Measurements from ENCODE around the gene LIPH.

LIPH gene

DNA sequence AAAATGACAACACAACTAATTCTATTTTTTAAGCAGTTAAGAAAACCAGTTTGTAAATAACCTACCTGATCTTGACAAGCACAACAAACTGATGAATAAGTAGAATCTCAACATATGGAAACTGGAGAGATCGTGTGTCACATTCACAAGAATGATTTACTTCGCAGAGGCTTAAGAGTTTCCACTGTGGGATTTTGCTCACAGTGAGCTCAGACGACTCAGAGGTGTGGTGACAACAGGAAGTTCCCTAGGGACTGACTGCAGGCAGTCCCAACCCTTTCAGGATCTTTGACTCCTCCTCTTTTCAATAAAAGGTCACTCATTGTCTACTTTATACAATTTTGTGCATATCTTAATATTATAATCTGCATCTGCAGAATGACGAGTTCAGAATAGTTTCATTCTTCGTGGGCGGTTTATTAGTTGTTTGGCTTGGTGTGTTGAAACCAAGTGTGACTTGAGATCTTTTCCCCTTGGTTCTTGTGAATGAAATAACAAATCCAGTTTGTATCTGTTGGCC, at the start of gene LIPH:
Gene LIPH, minus strand, starts transcription at position 231 of the 520 bp plus-strand sequence. Its CDS starts 117 bp downstream, at position 114.
- no peaks in the 10 kb centered on the region for H3K9me3 ChIP-seq
- H3K4me3 ChIP-seq (ENCODE audit: low read depth in 1 of 2, low read length in 1 of 2), result no peak within 1 kb of the TSS
- H3K27me3 ChIP-seq, result no peaks in the 10 kb centered on the region
- no peaks in the 10 kb centered on the region for H3K36me3 ChIP-seq
- TF ChIP-seq CTCF (IDR thresholded peaks at IDR 0.05), result no peak
- no peak within 1 kb of the TSS for H3K27ac ChIP-seq
- H3K4me1 ChIP-seq (ENCODE audit: control insufficient read depth in 1 of 2, insufficient read depth in 1 of 2, low read depth in 1 of 2, low read length in 1 of 2), result no peaks in the 10 kb centered on the region

DNA sequence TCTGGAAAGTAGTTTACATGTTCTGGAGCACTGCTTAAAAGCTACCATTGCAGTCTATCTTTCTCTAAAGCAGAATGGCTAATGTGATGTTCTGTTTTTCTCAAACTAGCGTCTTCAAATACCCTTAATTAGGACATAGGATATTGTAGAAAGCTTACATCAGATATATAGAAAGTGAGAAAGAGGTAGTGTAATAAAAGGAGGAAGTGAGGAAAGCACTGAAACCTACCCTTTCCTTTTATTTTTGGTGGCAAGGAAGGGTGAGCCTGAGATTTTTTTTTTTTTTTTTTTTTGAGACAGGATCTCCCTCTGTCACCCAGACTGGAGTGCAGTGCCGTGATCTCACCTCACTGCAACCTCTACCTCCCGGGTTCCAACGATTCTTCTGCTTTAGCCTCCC, 43.1 kb upstream of the LIPH start:
- Histone ChIP-seq H3K27ac (peak overlapping the region; percentile 84), H3K9me3 (no peaks in the 10 kb centered on the region), H3K4me1 (ENCODE audit: control insufficient read depth in 1 of 2, insufficient read depth in 1 of 2, low read depth in 1 of 2, low read length in 1 of 2) (peaks cover 25 to 27% of the 10 kb centered on the region in 2 experiments), H3K36me3 (peaks cover 43% of the 10 kb centered on the region), H3K27me3 (no peaks in the 10 kb centered on the region), H3K4me3 (ENCODE audit: low read depth in 1 of 2, low read length in 1 of 2) (peak overlapping the region in 1 of 2 experiments; percentile 25)
- TF ChIP-seq CTCF (IDR thresholded peaks at IDR 0.05), result no peak

DNA sequence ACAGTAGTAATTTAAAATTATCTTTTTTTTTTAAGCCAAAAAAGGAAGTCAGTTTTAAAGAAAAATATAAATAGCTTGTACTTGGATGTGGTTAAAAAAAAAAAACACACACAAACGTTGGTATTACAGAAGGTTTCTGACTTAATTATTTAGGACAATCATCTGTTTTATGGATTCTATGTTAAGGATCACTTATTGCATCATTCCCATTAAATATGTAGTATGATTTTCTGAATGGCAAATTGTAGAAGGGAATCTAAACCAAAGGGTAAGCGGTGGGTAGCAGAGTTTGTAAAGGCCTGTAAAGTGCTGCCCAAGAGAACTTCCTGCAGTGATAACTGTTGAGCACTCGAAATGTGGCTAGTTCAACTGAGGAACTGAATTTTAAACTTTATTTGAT, 41.7 kb upstream of the LIPH start:
- no peaks in the 10 kb centered on the region for H3K27me3 ChIP-seq
- H3K36me3 ChIP-seq, result peaks cover 35% of the 10 kb centered on the region
- no peaks in the 10 kb centered on the region for H3K9me3 ChIP-seq
- H3K4me1 ChIP-seq (ENCODE audit: control insufficient read depth in 1 of 2, insufficient read depth in 1 of 2, low read depth in 1 of 2, low read length in 1 of 2), result peaks cover 25 to 27% of the 10 kb centered on the region in 2 experiments
- H3K4me3 ChIP-seq (ENCODE audit: low read depth in 1 of 2, low read length in 1 of 2), result no peak overlapping the region
- peak overlapping the region; percentile 84 for H3K27ac ChIP-seq
- no peak for TF ChIP-seq CTCF (IDR thresholded peaks at IDR 0.05)

- no peak for TF ChIP-seq CTCF (IDR thresholded peaks at IDR 0.05)
- Histone ChIP-seq H3K36me3 (peaks cover 12% of the 10 kb centered on the region), H3K4me3 (ENCODE audit: low read depth in 1 of 2, low read length in 1 of 2) (peak overlapping the region; percentile 88 to 95), H3K9me3 (no peaks in the 10 kb centered on the region), H3K4me1 (ENCODE audit: control insufficient read depth in 1 of 2, insufficient read depth in 1 of 2, low read depth in 1 of 2, low read length in 1 of 2) (peaks cover 18 to 24% of the 10 kb centered on the region in 2 experiments), H3K27me3 (no peaks in the 10 kb centered on the region), H3K27ac (peak overlapping the region; percentile 97)
These were observed 34.3 kb upstream of the LIPH start for GRCh38 chr3:185586686-185587039.

DNA sequence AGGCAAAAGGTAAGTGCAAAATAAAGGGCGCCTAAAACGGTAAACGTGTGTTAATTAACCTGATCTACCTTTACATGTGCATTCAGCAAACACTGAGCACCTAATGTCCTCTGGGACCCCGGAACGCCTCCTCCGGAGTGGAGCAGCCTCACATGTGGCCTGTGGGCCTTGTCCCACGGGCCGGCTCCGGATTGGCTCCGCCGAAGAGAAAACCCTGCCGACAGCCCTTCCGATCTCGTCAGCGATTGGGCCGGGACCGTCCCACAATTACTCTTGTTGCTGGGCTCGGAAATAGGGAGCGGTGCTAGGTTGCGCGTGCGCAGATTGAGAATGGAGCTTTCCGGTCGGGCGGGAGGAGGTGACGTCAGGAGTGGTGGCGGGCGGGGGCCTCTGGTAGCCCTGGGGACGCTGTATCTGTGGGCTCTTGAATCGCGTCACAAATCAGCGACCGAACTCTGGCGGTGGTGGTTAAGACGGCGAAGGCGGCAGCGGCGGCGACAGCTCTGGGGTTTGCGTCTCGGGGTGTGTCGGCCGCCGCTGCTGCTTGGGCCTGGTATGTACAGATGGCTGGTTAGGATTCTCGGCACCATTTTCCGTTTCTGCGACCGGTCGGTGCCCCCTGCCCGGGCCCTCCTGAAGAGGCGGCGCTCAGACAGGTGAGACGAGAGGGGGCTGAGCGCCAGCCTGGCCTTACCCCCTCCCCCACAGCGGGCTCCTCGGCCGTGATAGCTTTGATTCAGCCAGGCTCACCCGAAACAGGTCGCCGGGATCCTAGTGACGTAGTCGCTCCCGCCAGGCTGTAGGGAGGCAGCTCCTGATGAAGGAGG, 33.7 kb upstream of the LIPH start, which contains the start of gene SENP2:
Gene SENP2, plus strand, starts transcription at position 437 of the 827 bp plus-strand sequence. Its CDS starts 119 bp downstream, at position 556.
- TF ChIP-seq CTCF (IDR thresholded peaks at IDR 0.05), result peak; percentile 38
- peaks cover 18 to 24% of the 10 kb centered on the region in 2 experiments for H3K4me1 ChIP-seq (ENCODE audit: control insufficient read depth in 1 of 2, insufficient read depth in 1 of 2, low read depth in 1 of 2, low read length in 1 of 2)
- peak within 1 kb of the TSS; percentile 97 for H3K27ac ChIP-seq
- H3K36me3 ChIP-seq, result peaks cover 6% of the 10 kb centered on the region
- H3K9me3 ChIP-seq, result no peaks in the 10 kb centered on the region
- no peaks in the 10 kb centered on the region for H3K27me3 ChIP-seq
- peak within 1 kb of the TSS; percentile 88 to 95 for H3K4me3 ChIP-seq (ENCODE audit: low read depth in 1 of 2, low read length in 1 of 2)
